Activated CD8-positive, alpha-beta T cell treated with anti-CD3 and anti-CD28 coated beads, Interleukin-2, amount 10 ng/mL, durations not matched to agents 7 days and 5 days (primary cell): ENCODE results near the gene FAM174C. TPM values are rescaled to one million over a fixed set of nuclear protein-coding genes. Genes with fewer than 3 reads are reported as not detected.
A peak's percentile ranks its signal among the peaks of the same experiment; 100 is the strongest.
"Not testable (repeated sequence)": the region's sequence is repeated elsewhere in the genome, so short reads cannot be mapped to it uniquely, and the experiment has no call there.

Source experiments
- ATAC-seq: fragments of 150-1000 bp; cut with Tn5 transposase; one replicate; pipeline ENCODE4 v1.10.0; 2021; ENCODE audit warnings: moderate library complexity
- CTCF ChIA-PET: fragments of 350-600 bp; sonication (Branson Sonifier 250); formaldehyde crosslinking; loops from one replicate; lab custom pipeline; 2021; ENCODE audit warnings: antibody characterized with exemption; lab: Charles Lee
- POLR2A ChIA-PET: fragments of 350-600 bp; sonication (Branson Sonifier 250); formaldehyde crosslinking; loops from one replicate; lab custom pipeline; 2021; ENCODE audit warnings: antibody characterized with exemption; lab: Charles Lee
- DNase-seq: peaks from one replicate; pipeline ENCODE4 v3.0.0-alpha.2; 2020
- H3K27ac Mint-ChIP-seq: one replicate; pipeline ENCODE4 v1.8.0; 2021; ENCODE audit warnings: mild to moderate bottlenecking, mixed read lengths
- H3K27me3 Mint-ChIP-seq: one replicate; pipeline ENCODE4 v1.8.0; 2021; ENCODE audit warnings: low read depth, mixed read lengths
- H3K36me3 Mint-ChIP-seq: one replicate; pipeline ENCODE4 v1.8.0; 2021; ENCODE audit warnings: low read depth, mixed read lengths
- H3K4me1 Mint-ChIP-seq: one replicate; pipeline ENCODE4 v1.8.0; 2021; ENCODE audit warnings: low read depth, mixed read lengths
- H3K4me3 Mint-ChIP-seq: one replicate; pipeline ENCODE4 v1.8.0; 2021; ENCODE audit warnings: mild to moderate bottlenecking, mixed read lengths
- H3K9me3 Mint-ChIP-seq: one replicate; pipeline ENCODE4 v1.8.0; 2022; ENCODE audit warnings: mixed read lengths; ENCODE audit not compliant: insufficient read depth
- total RNA-seq, 2 experiments: library from RNA; stranded (reverse); gene quantifications; one replicate each; pipeline ENCODE4 v1.2.3, GENCODE V29; 2021

The FAM174C gene
- total RNA-seq, 2 experiments from 2014 or later, result 57.1 TPM

GRCh38 chr19:1316466-1316865 is 41.1 kb downstream of the FAM174C start:
- H3K9me3 Mint-ChIP-seq, result no peaks in the 10 kb centered on the region
- peaks cover 22% of the 10 kb centered on the region for H3K27me3 Mint-ChIP-seq
- no peak for ATAC-seq
- no peaks in the 10 kb centered on the region for H3K4me1 Mint-ChIP-seq
- DNase-seq, result no peak
- no peak overlapping the region for H3K27ac Mint-ChIP-seq
- H3K4me3 Mint-ChIP-seq, result no peak overlapping the region
- no peaks in the 10 kb centered on the region for H3K36me3 Mint-ChIP-seq
- CTCF ChIA-PET, result interaction anchor here (1.0 to 3.5 kb wide), 3 partner anchors 40 to 56 kb away, joined by 3 to 11 read pairs (median 4); no protein-coding TSS in a partner anchor
- POLR2A ChIA-PET, result interaction anchor here (0.6 kb wide), 1 partner anchor 98 kb away, joined by 3 read pairs; no protein-coding TSS in a partner anchor

DNA sequence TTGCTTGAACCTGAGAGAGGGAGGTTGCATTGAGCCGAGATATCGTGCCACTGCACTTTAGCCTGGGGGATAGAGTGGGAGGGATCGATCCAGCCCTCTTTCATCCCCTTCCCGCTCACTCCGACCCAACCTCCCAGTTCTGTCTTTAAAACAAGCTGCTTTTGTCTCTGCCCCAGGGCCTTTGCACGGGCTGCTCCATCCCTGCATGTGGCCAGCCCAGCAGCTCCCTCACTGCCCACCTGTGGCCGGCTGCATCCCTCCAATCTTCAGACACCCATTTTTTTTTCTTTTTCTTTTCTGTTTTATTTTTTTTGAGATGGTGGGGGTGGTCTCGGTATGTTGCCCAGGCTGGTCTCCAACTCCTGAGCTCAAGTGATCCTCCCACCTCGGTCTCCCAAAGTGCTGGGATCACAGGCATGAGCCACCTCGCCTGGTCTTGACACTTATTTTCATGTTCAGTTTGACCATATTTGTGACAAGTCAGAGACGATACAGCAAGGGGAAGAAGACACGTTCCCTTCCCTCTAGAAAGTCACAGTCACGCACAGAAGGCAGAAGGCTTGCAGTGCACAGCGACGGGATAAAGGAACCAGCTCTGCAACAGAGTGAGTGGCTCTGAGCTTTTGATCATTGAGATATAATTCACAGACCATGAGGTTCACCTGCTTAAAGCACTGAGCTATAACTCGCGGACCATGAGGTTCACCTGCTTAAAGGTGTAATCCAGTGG is 42.1 kb downstream of the FAM174C start:
- DNase-seq (no peak), ATAC-seq (no peak)
- peaks cover 23% of the 10 kb centered on the region for H3K27me3 Mint-ChIP-seq
- ChIA-PET POLR2A (no interaction called here), CTCF (interaction anchor here (1.7 to 3.5 kb wide), 2 partner anchors 47 to 55 kb away, joined by 4 to 11 read pairs; no protein-coding TSS in a partner anchor)
- no peaks in the 10 kb centered on the region for H3K36me3 Mint-ChIP-seq
- no peaks in the 10 kb centered on the region for H3K4me1 Mint-ChIP-seq
- H3K27ac Mint-ChIP-seq, result no peak overlapping the region
- no peak overlapping the region for H3K4me3 Mint-ChIP-seq
- H3K9me3 Mint-ChIP-seq, result no peaks in the 10 kb centered on the region

DNA sequence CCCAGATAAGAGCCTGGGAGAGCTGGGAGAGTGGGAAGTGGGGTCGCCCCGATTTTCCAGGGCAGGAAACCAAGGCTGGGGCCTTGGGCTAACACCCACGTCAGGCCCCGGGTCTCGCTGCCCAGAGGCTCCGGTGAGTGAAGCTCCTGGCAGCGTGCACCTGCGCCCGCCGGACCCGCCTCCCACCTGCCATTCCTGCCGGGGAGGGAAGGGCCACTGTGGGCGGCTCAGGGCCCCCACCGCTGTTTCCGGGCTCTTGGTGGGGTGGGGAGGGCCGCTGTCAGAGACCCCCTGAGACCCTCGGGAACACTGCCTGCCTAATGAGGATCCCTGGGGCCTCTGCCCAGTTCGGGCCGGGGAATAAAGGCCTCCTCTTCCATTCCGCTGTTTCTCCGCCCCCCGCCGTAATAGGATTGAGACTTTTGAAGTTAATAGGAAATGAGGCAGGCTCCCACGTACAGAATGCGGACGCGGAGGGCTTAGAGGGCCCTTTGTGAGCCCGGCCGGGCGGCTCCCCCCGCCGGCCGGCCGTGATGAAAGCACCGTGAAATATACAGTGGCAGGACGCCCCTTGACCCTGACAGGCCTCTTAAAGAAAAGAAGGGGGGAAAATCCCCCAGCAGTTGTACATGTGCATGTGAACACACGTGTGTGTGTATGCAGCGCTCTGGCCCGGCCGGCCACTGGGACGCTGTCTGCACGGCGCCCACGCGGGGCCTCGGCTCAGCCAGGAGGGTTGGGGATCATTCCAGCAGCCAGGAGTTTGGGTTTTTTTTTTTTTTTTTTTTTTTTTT is 43.5 kb downstream of the FAM174C start:
- ChIA-PET POLR2A (no interaction called here), CTCF (no interaction called here)
- no peak overlapping the region for H3K27ac Mint-ChIP-seq
- DNase-seq, result no peak
- no peaks in the 10 kb centered on the region for H3K36me3 Mint-ChIP-seq
- no peak for ATAC-seq
- H3K4me3 Mint-ChIP-seq, result no peak overlapping the region
- H3K9me3 Mint-ChIP-seq, result no peaks in the 10 kb centered on the region
- no peaks in the 10 kb centered on the region for H3K4me1 Mint-ChIP-seq
- H3K27me3 Mint-ChIP-seq, result peaks cover 29% of the 10 kb centered on the region

- CTCF ChIA-PET, POLR2A ChIA-PET, H3K36me3 Mint-ChIP-seq, H3K9me3 Mint-ChIP-seq, ATAC-seq, H3K27ac Mint-ChIP-seq, H3K4me3 Mint-ChIP-seq, DNase-seq, H3K4me1 Mint-ChIP-seq: not testable (repeated sequence)
- peaks cover 32% of the 10 kb centered on the region for H3K27me3 Mint-ChIP-seq
Observed at GRCh38 chr19:1320282-1320650, 44.9 kb downstream of the FAM174C start.

DNA sequence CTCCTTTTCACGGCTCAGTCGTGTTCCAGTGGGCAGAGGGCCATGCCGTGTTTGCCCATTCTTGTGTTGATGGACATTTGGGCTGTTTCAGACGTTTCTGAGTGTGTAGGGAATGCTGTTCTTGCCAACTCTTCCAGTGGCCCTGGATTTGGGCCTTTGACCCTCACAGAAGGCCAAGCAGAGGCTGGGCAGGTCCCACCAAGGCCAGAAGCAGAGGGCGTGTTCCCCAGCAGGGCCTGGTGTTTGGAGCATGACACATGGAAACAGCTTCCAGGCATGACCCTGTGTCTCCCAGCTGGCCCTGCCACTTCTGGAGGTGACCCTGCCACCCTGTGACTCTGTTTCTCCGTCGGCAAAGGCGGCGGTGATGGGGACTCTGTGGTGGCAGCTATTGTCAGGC is 46.2 kb downstream of the FAM174C start:
- CTCF ChIA-PET, result no interaction called here
- no peak for DNase-seq
- Mint-ChIP-seq H3K4me3 (no peak overlapping the region), H3K27me3 (peaks cover 36% of the 10 kb centered on the region), H3K4me1 (no peaks in the 10 kb centered on the region), H3K27ac (no peak overlapping the region), H3K36me3 (no peaks in the 10 kb centered on the region), H3K9me3 (no peaks in the 10 kb centered on the region)
- ATAC-seq, result no peak
- POLR2A ChIA-PET, result no interaction called here

DNA sequence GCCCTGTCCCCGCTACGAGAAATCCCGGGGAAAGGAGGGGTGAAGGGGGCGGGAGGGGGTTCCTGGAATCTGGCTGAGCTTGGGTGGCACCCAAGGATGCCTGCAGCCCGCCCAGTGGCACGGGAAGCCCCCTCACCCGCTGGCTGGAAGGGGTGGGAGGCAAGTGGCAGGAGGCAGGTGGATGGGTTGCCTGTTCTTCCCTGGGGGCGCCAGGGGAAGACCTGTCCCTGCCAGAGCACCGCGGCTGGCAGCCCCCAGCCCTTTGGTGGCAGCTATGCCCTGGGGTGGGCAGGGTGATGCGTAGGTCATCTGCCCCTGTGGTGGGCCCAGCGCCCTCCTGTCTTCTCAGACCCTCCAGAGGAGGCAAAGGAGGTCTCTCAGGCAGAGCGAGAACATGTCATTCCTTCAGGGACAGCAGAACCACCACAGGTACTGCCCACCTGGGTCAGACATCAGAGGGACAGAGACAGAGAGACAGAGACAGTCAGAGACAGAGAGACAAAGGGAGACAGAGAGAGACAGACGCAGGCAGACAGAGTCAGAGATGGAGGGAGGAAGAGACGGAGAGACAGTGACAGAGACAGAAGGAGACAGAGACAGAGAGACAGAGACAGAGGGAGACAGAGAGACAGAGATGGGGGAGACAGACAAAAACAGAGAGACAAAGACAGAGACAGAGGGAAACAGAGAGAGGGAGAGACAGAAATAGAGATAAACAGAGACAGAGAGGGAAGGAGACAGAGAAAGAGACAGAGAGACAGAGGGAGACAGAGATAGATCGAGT is 47.1 kb downstream of the FAM174C start:
- DNase-seq, result no peak
- Mint-ChIP-seq H3K27me3 (peaks cover 32% of the 10 kb centered on the region), H3K4me3 (no peak overlapping the region), H3K27ac (no peak overlapping the region), H3K4me1 (no peaks in the 10 kb centered on the region), H3K9me3 (no peaks in the 10 kb centered on the region), H3K36me3 (no peaks in the 10 kb centered on the region)
- no peak for ATAC-seq
- CTCF ChIA-PET, result no interaction called here
- POLR2A ChIA-PET, result no interaction called here

DNA sequence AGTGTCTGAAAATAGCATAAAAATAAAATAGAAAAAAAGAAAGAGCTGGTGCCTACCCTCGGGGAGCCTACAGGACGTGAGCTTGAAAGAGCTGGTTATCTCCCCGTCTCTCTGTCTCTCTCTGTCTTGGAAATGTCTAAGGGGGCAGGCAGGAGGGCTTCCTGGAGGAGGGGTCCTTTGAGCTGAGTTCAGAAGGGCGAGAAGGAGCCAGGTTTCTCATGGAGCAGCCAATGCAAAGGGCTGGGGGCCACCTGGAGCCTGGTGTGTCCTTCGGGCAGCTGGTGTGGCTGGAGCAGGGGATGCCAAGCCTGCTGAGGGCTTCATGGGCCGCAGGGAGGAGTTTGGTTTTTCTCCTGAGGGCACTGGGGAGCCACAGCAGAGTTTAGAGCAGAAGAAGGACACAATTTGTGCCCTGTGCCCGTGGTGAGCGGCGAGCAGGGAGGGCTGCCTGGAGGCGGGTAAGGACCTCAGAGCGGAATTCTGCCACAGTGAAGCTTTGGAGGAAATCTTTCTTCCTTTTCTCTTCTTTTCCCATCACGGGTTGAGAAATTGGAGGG is 49.0 kb downstream of the FAM174C start:
- H3K4me1 Mint-ChIP-seq, result no peaks in the 10 kb centered on the region
- no peaks in the 10 kb centered on the region for H3K36me3 Mint-ChIP-seq
- ATAC-seq (no peak), DNase-seq (no peak)
- no peaks in the 10 kb centered on the region for H3K9me3 Mint-ChIP-seq
- no peak overlapping the region for H3K4me3 Mint-ChIP-seq
- ChIA-PET CTCF (no interaction called here), POLR2A (no interaction called here)
- H3K27ac Mint-ChIP-seq, result no peak overlapping the region
- H3K27me3 Mint-ChIP-seq, result peaks cover 30% of the 10 kb centered on the region

GRCh38 chr19:1324806-1325567 is 49.7 kb downstream of the FAM174C start:
- POLR2A ChIA-PET, result no interaction called here
- Mint-ChIP-seq H3K4me1 (no peaks in the 10 kb centered on the region), H3K4me3 (no peak overlapping the region)

GRCh38 chr19:1325568-1326294 is 50.4 kb downstream of the FAM174C start:
- ChIA-PET POLR2A (interaction anchor here (0.9 kb wide), 1 partner anchor 27 kb away, joined by 3 read pairs; no protein-coding TSS in a partner anchor), CTCF (no interaction called here)
- no peaks in the 10 kb centered on the region for H3K9me3 Mint-ChIP-seq
- no peaks in the 10 kb centered on the region for H3K36me3 Mint-ChIP-seq
- H3K4me1 Mint-ChIP-seq, result no peaks in the 10 kb centered on the region
- H3K4me3 Mint-ChIP-seq, result no peak overlapping the region
- DNase-seq, result no peak
- H3K27ac Mint-ChIP-seq, result no peak overlapping the region
- no peak for ATAC-seq
- peaks cover 30% of the 10 kb centered on the region for H3K27me3 Mint-ChIP-seq

More at GRCh38 chr19:1324806-1325567, 49.7 kb downstream of the FAM174C start:
- ATAC-seq (peak; percentile 74), DNase-seq (peak; percentile 27)
- Mint-ChIP-seq H3K27me3 (peaks cover 30% of the 10 kb centered on the region), H3K9me3 (no peaks in the 10 kb centered on the region), H3K27ac (no peak overlapping the region), H3K36me3 (no peaks in the 10 kb centered on the region)
- CTCF ChIA-PET, result no interaction called here

- Mint-ChIP-seq H3K36me3 (no peaks in the 10 kb centered on the region), H3K27ac (no peak overlapping the region), H3K9me3 (no peaks in the 10 kb centered on the region), H3K4me3 (no peak overlapping the region), H3K4me1 (no peaks in the 10 kb centered on the region), H3K27me3 (peaks cover 28% of the 10 kb centered on the region)
- CTCF ChIA-PET, result interaction anchor here (2.0 kb wide), 1 partner anchor 11 kb away, joined by 4 read pairs; no protein-coding TSS in a partner anchor
- no peak for DNase-seq
- ATAC-seq, result no peak
- POLR2A ChIA-PET, result interaction anchor here (0.9 kb wide), 1 partner anchor 29 kb away, joined by 3 read pairs; no protein-coding TSS in a partner anchor
Observed at GRCh38 chr19:1327125-1327524, 51.8 kb downstream of the FAM174C start.
